ENCODE measurements around the gene CELA3B.
"Not testable (repeated sequence)": the region's sequence is repeated elsewhere in the genome, so short reads cannot be mapped to it uniquely, and the experiment has no call there.

Gene CELA3B

DNA sequence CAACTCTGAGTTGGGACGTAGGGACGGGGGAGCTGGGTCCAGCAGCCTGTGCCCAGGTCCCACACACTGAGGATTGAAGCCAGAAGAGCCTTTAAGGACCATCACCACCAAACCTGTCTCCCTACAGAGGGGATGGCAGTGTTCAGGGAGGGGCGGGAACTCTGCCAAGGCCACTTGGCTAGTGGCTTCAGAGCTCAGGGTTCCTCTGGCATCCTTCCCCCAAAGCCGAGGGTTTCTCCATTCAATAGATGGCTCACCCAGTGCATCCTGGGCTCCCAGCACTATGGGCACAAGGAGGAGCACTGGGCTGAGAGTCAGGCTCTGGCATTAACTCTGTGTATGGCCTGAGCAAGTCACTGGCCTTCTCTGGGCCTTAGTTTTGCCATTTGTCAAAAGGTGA is 4.4 kb downstream of the CELA3B start:
- DNase-seq: not testable (repeated sequence)

DNA sequence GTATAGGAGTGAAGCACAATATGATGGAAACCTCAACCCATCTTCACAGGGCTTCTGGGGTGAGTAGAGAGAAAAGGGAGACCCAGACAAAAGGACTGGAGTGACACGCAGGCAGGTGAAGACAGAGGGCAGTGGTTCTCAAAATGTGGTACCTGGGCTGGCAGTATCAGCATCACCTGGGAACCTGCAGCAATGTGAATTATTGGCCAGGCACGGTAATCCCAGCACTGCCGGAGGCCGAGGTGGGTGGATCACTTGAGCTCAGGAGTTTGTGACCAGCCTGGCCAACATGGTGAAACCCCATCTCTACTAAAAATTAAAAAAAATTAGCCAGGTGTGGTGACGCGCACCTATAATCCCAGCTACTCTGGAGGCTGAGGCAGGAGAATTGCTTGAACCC is 5.3 kb downstream of the CELA3B start:
- DNase-seq: not testable (repeated sequence)

DNA sequence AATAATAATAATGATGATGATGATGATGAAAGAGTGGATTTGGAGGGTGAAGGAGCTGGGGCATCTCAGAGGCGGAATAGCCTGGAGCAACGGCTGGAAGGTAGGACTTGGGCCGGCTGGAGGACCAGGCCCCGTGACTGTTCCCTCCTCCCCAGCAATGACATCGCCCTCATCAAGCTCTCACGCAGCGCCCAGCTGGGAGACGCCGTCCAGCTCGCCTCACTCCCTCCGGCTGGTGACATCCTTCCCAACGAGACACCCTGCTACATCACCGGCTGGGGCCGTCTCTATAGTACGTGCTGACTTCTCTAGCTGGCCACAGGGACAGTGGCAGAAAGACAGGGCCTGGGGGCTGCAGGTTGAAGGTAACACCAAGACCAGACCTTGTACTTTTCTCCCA is 6.7 kb downstream of the CELA3B start:
- DNase-seq: not testable (repeated sequence)

DNA sequence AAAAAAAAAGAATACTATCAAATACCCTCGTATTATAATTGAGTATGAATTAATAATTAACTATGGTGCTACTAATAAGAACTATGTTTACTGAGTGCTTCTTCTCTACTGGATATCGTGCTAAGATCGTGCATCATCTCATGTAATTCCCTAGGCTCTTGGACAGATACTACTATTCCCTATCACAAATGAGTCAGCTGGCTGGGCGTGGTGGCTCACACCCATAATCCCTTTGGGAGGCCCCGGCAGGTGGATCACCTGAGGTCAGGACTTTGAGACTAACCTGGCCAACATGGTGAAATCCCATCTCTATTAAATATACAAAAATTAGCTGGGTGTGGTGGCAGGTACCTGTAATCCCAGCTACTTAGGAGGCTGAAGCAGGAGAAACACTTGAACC is 9.1 kb downstream of the CELA3B start:
- not testable (repeated sequence) for DNase-seq

DNA sequence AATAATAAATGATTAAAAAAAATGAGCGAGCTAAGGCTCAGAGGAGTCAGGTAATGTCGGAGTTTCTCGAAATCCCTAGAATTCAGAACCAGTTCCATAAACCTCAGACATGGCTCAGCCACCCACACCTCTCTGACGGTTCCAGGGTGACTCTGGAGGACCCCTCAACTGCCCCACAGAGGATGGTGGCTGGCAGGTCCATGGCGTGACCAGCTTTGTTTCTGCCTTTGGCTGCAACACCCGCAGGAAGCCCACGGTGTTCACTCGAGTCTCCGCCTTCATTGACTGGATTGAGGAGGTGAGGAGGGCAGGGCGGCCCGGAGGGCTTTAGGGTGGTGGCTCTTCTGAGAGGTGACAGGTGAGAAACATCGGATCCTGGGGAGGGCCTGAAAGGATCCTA is 9.6 kb downstream of the CELA3B start:
- DNase-seq: not testable (repeated sequence)

DNA sequence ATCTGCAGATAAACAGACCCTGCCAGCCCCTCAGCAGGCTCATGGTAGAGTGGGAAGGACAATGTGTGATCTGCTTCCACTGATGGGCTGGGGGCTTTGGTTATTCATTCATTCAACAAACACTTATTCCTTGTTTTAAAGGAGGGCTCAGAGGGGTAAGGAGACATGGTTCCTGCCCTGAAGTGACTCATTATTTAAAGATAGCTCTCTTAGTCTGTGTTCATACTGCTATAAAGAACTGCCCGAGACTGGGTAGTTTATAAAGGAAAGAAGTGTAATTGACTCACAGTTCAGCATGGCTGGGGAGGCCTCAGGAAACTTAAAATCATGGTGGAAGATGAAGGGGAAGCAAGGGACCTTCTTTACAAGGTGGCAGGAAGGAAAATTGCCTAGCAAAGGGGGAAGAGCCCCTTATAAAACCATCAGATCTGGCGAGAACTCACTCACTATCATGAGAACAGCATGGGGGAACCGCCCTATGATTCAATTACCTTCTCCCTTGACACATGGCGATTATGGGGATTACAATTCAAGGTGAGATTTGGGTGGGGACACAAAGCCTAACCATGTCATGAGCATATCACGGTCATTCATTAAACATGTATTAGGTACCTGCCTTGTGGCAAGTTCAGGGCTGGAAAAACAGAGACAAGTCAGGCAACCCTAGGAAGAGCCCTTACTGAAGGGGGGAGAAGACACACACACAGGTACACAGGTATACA is 13.0 kb downstream of the CELA3B start:
- not testable (repeated sequence) for DNase-seq

DNA sequence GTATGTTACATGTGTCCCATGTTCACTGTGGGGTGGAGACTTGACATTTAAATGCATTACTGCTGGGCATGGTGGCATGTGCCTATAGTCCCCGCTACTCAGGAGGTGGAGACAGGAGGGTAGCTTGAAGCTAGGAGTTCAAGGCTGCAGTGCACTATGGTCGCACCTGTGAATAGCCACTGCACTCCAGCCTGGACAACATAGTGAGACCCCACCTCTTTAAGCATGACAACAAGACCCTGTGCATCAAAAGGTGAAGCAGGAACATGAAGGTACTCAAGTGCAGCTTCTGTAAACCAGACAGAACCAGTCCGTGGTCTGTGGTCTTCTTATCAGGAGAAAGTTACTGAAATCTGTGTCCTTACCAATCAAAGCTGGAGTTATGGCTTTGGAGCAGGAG is 15.4 kb downstream of the CELA3B start:
- DNase-seq: not testable (repeated sequence)

DNA sequence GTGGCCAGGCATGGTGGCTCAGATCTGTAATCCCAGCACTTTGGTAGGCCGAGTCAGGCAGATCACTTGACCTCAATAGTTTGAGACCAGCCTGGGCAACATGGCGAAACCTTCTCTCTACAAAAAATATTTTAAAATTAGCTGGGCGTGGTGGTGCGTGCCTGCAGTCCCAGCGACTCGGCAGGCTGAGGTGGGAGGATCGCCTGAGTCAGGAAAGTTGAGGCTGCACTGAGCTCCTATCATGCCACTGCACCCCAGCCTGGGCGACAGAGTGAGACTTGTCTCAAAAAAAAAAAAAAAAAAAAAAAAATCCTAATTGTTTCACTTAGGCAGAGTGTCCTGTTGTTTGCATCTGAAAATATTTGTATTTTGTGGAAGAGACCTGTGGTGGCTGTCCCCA is 17.9 kb downstream of the CELA3B start:
- not testable (repeated sequence) for DNase-seq

DNA sequence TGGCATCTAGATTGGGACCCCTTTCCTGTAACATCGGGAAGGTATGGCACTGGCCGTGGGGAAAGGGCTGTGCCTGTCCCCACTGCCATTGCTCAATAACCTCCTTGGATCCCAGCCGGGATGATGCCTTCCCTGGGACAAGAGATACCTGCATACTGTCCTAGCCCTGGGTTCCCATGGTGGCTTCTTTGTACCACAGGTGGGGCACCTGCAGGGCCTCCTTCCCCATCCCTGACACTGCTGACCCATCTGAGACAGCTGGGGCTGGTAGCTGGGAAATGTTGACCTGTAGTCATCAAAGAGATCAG is 19.8 kb downstream of the CELA3B start:
- DNase-seq: not testable (repeated sequence)

DNA sequence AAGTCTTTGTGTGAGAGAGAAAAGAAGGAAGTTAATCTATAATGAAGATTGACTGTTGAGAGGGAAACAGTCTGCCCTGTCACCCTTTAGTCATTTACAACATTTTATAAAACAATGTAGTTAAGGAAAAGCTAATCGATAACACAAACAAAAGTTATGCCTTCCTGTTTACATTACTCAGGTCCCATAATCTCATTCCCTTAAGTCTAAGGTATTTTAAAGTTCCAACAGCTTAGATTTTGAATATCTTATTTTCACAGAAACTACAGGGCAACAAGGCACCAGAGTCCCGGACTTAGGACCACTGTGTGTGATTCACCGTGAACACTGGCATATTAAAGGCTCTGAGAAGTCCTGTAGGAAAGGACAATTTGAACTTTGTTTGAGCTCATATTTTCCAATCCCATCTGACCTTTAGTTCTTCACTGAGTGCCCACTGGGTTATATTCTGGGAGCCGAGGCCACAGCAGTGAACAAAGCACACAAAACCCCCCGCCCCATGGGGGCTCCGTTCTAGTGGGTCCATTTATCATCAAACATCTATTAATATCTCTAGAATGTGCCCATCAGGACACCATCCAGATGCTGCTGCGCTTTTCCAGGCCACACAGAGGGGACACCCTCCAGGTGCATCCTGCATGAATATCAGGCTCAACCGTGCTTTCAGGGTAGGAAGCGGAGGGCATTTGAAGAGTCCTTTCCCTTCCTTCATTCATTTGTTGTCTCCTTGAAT is 21.2 kb downstream of the CELA3B start:
- DNase-seq: not testable (repeated sequence)

DNA sequence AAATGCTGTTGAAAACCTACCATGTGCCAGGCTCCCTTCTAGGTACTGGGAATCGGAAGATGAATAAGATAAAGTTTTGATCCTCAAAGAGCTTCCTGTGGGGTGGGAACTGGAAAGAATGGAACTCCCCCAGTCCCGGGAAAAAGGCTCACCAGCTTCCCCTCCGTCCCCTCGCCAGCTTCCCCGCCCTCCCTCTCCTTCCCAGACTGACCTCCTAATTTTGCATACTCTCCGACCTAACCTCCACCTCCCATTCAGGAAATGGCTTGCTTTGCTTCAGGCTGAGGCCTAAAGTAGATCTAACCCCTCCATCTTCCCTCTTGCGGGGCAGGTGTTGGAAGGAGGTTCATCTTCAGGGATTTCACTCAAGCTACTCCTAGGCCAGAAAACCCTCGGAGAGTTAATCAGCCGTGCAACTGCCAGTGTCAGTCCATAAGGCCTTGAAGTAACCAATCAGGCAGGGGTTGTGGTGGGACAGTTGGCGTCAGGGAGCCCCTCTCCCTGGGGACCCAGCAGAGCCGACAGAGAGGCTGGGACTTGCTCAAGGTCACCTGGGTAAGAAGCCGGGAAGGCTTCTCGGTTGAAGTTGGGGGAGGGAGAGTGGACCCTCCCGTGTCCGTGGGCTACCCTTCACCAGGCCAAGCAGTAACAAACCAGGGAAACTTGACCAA is 21.9 kb downstream of the CELA3B start:
- DNase-seq: not testable (repeated sequence)

DNA sequence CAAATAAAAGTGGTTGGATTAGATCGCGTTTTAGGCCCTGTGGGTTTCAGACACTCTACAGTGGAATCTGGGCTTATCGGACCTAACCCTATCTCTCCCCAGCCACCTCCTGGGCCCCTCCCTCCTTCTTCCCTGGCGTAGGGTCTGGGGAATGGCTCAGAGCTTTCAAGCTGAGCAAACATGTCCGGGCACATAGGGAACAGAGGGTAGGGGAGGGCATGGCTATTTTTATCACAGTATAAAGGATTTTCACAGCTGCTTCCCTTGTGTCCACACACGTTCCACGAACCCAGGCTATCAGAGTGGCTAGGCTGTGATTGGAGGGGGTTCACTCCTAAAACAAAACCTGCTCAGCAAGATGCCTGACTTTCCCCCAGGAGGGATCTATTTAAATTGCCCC is 22.8 kb downstream of the CELA3B start:
- not testable (repeated sequence) for DNase-seq

DNA sequence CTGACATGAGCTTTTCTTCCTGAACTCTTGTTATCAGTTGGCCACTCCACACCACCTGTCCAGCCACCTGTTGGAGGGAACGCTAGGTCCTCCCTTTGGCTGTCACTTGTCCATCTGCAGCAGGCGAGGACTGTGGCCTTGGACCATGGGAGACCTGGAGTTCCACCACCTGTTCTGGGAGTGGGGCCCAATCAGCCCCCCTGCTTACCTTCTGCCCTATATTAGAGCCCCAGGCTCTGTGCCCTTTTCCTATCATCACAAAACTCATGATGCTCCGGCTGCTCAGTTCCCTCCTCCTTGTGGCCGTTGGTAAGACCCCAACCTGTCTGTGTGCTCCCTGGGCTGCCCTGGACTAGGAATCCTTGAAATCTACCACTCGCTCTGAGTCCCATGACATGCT is 24.6 kb downstream of the CELA3B start, which contains the start of gene CELA3A:
CELA3A (plus strand) TSS at position 249 of the 400 bp plus-strand sequence; CDS start at position 267, 18 bp downstream.
- no peak for DNase-seq

DNA sequence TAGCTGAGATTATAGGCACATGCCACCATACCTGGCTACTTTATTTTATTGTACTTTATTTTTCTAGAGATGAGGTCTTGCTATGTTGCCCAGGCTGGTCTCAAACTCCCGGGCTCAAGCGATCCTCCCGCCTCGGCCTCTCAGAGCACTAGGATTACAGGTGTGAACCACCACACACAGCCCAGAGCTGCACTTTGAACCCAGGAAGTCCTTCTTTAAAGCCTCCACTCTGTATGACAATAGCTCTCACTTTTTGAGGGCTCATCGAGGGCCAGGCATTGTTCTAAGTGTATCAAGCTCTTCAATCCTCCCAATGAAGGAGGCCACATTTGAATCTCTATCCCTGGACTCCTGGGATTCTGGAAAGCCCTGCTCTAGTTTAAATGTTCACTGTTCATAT is 25.6 kb downstream of the CELA3B start:
- DNase-seq: not testable (repeated sequence)

DNA sequence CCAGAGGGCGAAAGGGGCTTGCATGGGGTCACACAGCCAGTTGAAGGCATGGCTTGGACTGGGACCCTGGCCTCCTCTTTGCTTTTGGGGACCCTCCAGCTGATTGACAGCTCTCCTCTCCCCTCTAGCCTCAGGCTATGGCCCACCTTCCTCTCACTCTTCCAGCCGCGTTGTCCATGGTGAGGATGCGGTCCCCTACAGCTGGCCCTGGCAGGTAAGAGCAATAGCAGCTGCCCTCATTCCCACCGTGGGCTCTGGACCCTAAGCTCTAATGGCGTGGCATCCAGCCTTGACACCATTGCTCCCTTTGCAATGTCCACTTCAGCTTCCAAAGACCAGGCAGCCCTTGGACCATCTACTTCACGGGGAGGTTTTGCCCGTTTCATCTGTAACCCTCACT is 26.1 kb downstream of the CELA3B start:
- not testable (repeated sequence) for DNase-seq

DNA sequence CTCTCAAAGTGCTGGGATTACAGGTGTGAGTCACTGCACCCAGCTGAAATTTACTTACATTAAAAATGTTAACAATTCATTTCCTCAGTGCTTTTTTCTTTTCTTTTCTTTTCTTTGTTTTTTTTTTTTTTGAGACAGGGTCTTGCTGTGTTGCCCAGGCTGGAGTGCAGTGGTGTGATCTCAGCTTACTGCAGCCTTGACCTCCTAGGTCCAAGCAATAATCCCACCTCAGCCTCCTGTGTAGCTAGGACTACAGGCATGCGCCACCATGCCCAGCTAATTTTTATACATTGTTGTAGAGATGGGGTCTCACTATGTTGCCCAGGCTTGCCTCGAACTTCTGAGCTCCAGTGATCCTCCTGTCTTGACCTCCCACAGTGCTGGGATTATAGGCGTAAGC is 27.1 kb downstream of the CELA3B start:
- not testable (repeated sequence) for DNase-seq

DNA sequence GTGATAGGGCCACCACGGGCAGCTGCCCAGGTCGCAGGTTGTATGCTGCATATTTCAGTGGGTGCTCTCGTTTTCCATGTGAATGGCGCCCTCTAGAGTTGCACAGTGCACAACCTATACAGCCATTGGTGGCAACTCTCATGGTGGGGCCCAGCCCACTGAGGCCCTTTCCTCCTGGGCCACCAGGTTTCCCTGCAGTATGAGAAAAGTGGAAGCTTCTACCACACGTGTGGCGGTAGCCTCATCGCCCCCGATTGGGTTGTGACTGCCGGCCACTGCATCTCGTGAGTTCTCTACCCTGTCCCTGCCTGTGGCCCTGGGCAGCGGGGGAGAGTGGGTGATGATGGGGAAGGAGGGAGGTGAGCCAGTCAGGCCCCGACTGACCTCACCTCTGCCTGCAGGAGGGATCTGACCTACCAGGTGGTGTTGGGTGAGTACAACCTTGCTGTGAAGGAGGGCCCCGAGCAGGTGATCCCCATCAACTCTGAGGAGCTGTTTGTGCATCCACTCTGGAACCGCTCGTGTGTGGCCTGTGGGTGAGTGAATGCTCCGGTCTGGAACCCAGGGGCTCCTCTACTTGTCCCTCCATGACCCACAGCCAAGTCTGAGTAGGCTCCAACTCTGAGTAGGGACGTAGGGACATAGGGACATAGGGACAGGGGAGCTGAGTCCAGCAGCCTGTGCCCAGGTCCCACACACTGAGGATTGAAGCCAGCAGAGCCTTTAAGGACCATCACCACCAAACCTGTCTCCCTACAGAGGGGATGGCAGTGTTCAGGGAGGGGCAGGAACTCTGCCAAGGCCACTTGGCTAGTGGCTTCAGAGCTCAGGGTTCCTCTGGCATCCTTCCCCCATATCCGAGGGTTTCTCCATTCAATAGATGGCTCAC is 28.7 kb downstream of the CELA3B start:
- DNase-seq: peak; percentile 70

DNA sequence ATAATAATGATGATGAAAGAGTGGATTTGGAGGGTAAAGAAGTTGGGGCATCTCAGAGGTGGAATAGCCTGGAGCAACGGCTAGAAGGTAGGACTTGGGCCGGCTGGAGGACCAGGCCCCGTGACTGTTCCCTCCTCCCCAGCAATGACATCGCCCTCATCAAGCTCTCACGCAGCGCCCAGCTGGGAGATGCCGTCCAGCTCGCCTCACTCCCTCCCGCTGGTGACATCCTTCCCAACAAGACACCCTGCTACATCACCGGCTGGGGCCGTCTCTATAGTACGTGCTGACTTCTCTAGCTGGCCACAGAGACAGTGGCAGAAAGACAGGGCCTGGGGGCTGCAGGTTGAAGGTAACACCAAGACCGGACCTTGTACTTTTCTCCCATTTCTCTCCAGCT is 29.9 kb downstream of the CELA3B start:
- not testable (repeated sequence) for DNase-seq

DNA sequence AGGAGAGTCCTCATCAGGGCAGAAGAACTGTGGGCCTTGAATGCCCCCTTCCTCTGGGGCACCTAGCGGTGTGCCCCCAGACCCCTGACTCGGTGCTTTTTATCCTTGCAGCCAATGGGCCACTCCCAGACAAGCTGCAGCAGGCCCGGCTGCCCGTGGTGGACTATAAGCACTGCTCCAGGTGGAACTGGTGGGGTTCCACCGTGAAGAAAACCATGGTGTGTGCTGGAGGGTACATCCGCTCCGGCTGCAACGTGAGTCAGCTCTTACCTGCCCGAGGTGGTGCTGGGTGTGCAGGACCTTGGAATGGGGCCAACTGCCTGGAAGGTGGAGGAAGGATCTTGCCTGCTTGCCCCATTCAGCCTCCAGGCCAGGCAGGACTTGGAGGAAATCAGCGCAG is 30.4 kb downstream of the CELA3B start:
- DNase-seq: not testable (repeated sequence)

DNA sequence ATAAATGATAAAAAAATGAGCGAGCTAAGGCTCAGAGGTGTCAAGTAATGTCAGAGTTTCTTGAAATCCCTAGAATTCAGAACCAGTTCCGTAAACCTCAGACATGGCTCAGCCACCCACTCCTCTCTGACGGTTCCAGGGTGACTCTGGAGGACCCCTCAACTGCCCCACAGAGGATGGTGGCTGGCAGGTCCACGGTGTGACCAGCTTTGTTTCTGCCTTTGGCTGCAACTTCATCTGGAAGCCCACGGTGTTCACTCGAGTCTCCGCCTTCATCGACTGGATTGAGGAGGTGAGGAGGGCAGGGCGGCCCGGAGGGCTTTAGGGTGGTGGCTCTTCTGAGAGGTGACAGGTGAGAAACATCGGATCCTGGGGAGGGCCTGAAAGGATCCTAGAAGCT is 32.7 kb downstream of the CELA3B start:
- DNase-seq: not testable (repeated sequence)

DNA sequence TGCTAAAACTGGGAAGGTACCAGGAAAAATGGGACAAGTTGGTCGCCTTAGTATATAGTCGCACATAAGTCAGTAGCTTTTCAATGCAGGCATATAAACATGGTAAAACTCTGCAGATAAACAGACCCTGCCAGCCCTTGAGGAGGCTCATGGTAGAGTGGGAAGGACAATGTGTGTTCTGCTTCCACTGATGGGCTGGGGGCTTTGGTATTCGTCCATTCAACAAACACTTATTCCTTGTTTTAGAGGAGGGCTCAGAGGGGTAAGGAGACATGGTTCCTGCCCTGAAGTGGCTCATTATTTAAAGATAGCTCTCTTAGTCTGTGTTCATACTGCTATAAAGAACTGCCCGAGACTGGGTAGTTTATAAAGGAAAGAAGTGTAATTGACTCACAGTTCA is 35.9 kb downstream of the CELA3B start:
- not testable (repeated sequence) for DNase-seq

DNA sequence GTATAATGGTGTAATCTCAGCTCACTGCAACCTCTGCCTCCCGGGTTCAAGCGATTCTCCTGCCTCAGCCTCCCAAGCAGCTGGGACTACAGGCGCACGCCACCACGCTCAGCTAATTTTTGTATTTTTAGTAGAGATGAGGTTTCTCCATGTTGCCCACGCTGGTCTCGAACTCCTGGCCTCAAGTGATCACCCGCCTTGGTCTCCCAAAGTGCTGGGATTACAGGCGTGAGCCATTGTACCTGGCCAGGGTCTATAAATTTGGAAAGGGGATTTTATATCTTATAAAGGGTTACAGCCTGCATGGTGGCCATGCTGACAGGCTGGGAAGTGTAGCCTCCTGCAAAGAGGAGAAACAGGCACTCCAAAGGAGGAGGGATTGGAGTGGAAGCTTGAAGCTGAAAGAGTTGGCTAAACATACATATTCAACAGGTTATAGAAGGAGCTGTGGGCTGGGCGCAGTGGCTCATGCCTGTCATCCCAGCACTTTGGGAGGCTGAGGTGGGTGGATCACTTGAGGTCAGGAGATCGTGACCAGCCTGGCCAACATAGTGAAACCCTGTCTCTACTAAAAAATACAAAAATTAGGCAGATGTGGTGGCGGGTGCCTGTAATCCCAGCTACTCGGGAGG is 37.9 kb downstream of the CELA3B start:
- not testable (repeated sequence) for DNase-seq
